SJCRH30 (cell line): ENCODE measurements around the gene FHIT. TPM values are rescaled to one million over a fixed set of nuclear protein-coding genes. Genes with fewer than 3 reads are reported as not detected.
"Not testable (repeated sequence)": the region's sequence is repeated elsewhere in the genome, so short reads cannot be mapped to it uniquely, and the experiment has no call there.

ENCODE experiments used
- DNase-seq, 2 experiments: peaks; one replicate each; pipeline ENCODE4 v3.0.0-alpha.2; 2015 to 2020
- H3K27ac ChIP-seq: fragments of 250-450 bp; sonication (Bioruptor Pico); 2 replicates; pipeline ENCODE4 v1.5.1; 2020; ENCODE audit warnings: mild to moderate bottlenecking, moderate library complexity
- H3K27me3 ChIP-seq: fragments of 250-450 bp; sonication (Bioruptor Pico); 2 replicates; pipeline ENCODE4 v1.5.1; 2020; ENCODE audit warnings: mild to moderate bottlenecking, moderate library complexity
- H3K36me3 ChIP-seq: fragments of 250-450 bp; sonication (Bioruptor Pico); 2 replicates; pipeline ENCODE4 v1.5.1; 2020; ENCODE audit warnings: mild to moderate bottlenecking, moderate library complexity
- H3K4me1 ChIP-seq: fragments of 250-450 bp; sonication (Bioruptor Pico); 2 replicates; pipeline ENCODE4 v1.5.1; 2020; ENCODE audit warnings: mild to moderate bottlenecking, moderate library complexity
- H3K4me3 ChIP-seq: fragments of 250-450 bp; sonication (Bioruptor Pico); 2 replicates; pipeline ENCODE4 v1.5.1; 2020; ENCODE audit warnings: mild to moderate bottlenecking, moderate library complexity
- H3K9me3 ChIP-seq: fragments of 250-450 bp; sonication (Bioruptor Pico); replicated peaks from 2 replicates; pipeline ENCODE4 v1.5.1; 2020; ENCODE audit warnings: mild to moderate bottlenecking, moderate library complexity
- total RNA-seq: library from RNA; depleted of rRNA; stranded (reverse); fragments of >200 nt; shearing (Covaris generic); gene quantifications from 2 replicates; pipeline ENCODE4 v1.2.3, GENCODE V29; 2014

FHIT gene
- total RNA-seq, 1 experiment from 2014 or later: 2.2 TPM

GRCh38 chr3:59935025-59935424, 1316.2 kb downstream of the FHIT start:
- H3K27ac ChIP-seq: no peak overlapping the region
- H3K4me1 ChIP-seq: no peaks in the 10 kb centered on the region
- no peak overlapping the region for H3K4me3 ChIP-seq
- H3K36me3 ChIP-seq: no peaks in the 10 kb centered on the region
- H3K9me3 ChIP-seq: no peaks in the 10 kb centered on the region
- DNase-seq: no peak
- H3K27me3 ChIP-seq: no peaks in the 10 kb centered on the region

DNA sequence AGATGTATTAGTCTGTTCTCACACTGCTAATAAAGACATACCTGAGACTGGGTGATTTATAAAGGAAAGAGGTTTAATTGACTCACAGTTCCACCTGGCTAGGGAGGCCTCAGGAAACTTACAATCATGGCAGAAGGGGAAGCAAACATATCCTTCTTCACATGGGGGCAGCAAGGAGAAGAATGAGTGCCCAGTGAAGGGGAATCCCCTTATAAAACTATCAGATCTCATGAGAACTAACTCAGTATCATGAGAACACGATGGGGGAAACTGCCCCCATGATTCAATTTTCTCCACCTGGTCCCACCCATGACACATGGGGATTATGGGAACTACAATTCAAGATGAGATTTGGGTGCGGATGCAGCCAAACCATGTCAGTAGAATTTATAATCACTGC, 1316.7 kb downstream of the FHIT start:
- not testable (repeated sequence) for H3K27me3 ChIP-seq, H3K9me3 ChIP-seq, DNase-seq, H3K4me1 ChIP-seq, H3K36me3 ChIP-seq, H3K4me3 ChIP-seq, H3K27ac ChIP-seq

- no peaks in the 10 kb centered on the region for H3K4me1 ChIP-seq
- H3K4me3 ChIP-seq: no peak overlapping the region
- H3K9me3 ChIP-seq: no peaks in the 10 kb centered on the region
- H3K36me3 ChIP-seq: no peaks in the 10 kb centered on the region
- no peaks in the 10 kb centered on the region for H3K27me3 ChIP-seq
- H3K27ac ChIP-seq: no peak overlapping the region
- no peak for DNase-seq
These were observed 1321.1 kb downstream of the FHIT start for GRCh38 chr3:59930170-59930569.

DNA sequence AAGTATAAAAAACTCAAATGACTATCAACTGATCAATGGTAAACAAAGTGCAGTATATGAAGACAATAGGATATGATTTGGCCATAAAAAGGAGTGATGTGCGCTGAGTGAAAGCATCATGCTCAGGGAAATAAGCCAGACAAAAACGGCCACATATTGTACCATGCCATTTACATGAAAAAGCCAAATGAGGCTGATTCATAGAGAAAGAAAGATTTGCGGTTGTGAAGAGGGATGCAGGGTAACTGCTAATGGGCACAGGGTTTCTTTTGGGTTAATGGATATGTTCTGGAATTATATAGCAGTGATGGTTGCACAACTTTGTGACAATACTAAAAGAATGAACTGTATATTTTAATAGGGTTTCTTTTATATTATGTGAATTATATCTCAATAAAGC, 1324.2 kb downstream of the FHIT start:
- no peaks in the 10 kb centered on the region for H3K9me3 ChIP-seq
- H3K4me3 ChIP-seq: no peak overlapping the region
- H3K27me3 ChIP-seq: no peaks in the 10 kb centered on the region
- H3K36me3 ChIP-seq: no peaks in the 10 kb centered on the region
- DNase-seq: no peak
- no peak overlapping the region for H3K27ac ChIP-seq
- no peaks in the 10 kb centered on the region for H3K4me1 ChIP-seq

DNA sequence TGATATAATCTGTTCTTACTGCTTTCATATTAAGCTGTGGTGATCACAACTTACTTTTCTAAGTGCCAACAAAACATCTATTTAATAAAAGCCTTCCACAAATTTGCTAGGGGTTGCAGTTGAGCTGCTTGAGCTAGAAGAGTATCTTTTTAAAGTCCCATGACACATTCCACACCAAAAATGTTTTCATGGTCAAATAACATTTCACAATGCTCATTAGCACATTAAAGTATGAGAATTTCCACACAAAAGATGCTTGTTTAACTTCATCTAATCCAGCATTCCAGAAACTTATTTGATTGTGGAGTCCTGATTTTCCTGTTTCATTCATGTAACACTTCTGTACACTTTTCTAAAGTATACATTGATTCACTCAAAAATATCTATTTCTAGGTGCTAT, 1325.3 kb downstream of the FHIT start:
- H3K27me3 ChIP-seq: no peaks in the 10 kb centered on the region
- no peaks in the 10 kb centered on the region for H3K36me3 ChIP-seq
- H3K27ac ChIP-seq: no peak overlapping the region
- no peak for DNase-seq
- H3K4me3 ChIP-seq: no peak overlapping the region
- H3K9me3 ChIP-seq: no peaks in the 10 kb centered on the region
- H3K4me1 ChIP-seq: no peaks in the 10 kb centered on the region

DNA sequence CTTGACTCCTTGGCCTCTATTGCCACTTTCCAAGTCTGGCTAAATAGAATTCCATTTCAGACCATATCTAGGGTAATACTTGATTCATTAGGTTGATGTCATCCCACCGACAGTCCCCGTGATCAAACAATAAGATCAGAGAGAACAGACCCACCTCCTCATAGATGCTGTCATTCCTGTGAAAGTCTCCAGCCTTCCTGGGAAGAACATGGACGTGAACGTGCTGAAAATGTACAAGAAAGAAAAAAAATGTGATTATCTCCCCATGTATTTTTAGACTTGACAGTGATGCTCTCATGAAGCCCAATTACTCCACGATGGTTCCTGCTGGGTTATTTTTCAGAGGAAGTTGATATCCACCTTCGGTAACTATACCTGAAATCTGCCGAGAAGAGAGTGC, 1329.1 kb downstream of the FHIT start:
- no peak overlapping the region for H3K27ac ChIP-seq
- H3K36me3 ChIP-seq: no peaks in the 10 kb centered on the region
- no peaks in the 10 kb centered on the region for H3K27me3 ChIP-seq
- no peak for DNase-seq
- H3K4me3 ChIP-seq: no peak overlapping the region
- H3K9me3 ChIP-seq: no peaks in the 10 kb centered on the region
- no peaks in the 10 kb centered on the region for H3K4me1 ChIP-seq

DNA sequence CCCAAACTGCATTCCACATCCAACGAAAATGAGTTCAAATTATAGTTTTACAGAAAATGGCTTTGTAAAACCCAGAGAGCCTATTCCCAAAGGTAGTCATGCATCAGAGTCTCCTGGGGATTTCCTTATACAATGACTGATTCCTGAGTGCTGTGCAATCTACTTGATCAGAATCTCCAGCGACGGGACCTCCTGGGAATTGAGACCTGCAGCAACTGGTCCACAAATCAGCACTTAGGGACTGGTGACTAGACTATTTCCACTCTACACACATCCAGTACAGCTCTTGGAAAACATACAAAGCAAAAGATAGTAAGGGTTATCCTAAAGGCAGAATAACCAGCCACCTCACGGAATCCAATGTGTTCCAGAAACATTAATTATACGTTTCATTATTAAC, 1330.4 kb downstream of the FHIT start:
- Histone ChIP-seq H3K4me3 (no peak overlapping the region), H3K36me3 (no peaks in the 10 kb centered on the region), H3K27ac (no peak overlapping the region), H3K27me3 (no peaks in the 10 kb centered on the region), H3K4me1 (no peaks in the 10 kb centered on the region), H3K9me3 (no peaks in the 10 kb centered on the region)
- DNase-seq: no peak

- H3K27me3 ChIP-seq: no peaks in the 10 kb centered on the region
These were observed 1331.7 kb downstream of the FHIT start for GRCh38 chr3:59919586-59919985.

GRCh38 chr3:59914251-59914650, 1337.0 kb downstream of the FHIT start:
- H3K36me3 ChIP-seq: no peaks in the 10 kb centered on the region

More at GRCh38 chr3:59919586-59919985, 1331.7 kb downstream of the FHIT start:
- no peaks in the 10 kb centered on the region for H3K9me3 ChIP-seq
- H3K4me1 ChIP-seq: no peaks in the 10 kb centered on the region
- H3K36me3 ChIP-seq: no peaks in the 10 kb centered on the region
- H3K4me3 ChIP-seq: no peak overlapping the region
- no peak overlapping the region for H3K27ac ChIP-seq
- DNase-seq: no peak

GRCh38 chr3:59913645-59914044, 1337.6 kb downstream of the FHIT start:
- no peaks in the 10 kb centered on the region for H3K36me3 ChIP-seq
- no peak overlapping the region for H3K27ac ChIP-seq
- no peaks in the 10 kb centered on the region for H3K4me1 ChIP-seq
- H3K27me3 ChIP-seq: no peaks in the 10 kb centered on the region
- DNase-seq: no peak
- no peaks in the 10 kb centered on the region for H3K9me3 ChIP-seq
- H3K4me3 ChIP-seq: no peak overlapping the region

More at GRCh38 chr3:59914251-59914650, 1337.0 kb downstream of the FHIT start:
- DNase-seq: no peak
- no peak overlapping the region for H3K4me3 ChIP-seq
- no peak overlapping the region for H3K27ac ChIP-seq
- H3K4me1 ChIP-seq: no peaks in the 10 kb centered on the region
- no peaks in the 10 kb centered on the region for H3K9me3 ChIP-seq
- no peaks in the 10 kb centered on the region for H3K27me3 ChIP-seq

GRCh38 chr3:59908701-59909100, 1342.6 kb downstream of the FHIT start:
- no peak overlapping the region for H3K4me3 ChIP-seq
- H3K36me3 ChIP-seq: no peaks in the 10 kb centered on the region
- H3K27me3 ChIP-seq: no peaks in the 10 kb centered on the region
- H3K27ac ChIP-seq: no peak overlapping the region
- DNase-seq: no peak
- no peaks in the 10 kb centered on the region for H3K4me1 ChIP-seq
- no peaks in the 10 kb centered on the region for H3K9me3 ChIP-seq

DNA sequence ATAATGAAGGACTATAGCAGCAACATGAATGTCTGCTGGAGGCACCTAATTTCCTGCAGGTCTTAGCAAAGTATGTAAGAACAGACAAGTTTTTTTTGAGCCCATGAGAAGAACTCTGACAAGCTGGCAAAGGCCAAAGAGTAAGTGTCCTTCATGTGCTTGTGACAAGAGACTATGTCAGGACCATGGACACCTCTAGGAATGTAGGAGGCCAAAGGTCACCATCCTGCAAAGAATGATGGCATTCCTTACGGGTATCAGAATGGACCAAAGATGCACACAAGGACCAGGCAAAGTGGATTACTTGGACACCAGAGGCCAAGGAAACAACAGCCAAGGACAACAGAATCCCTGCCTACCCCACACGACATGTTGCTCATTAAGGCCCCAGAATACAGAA, 1343.0 kb downstream of the FHIT start:
- DNase-seq: no peak
- no peaks in the 10 kb centered on the region for H3K4me1 ChIP-seq
- no peaks in the 10 kb centered on the region for H3K9me3 ChIP-seq
- H3K27me3 ChIP-seq: no peaks in the 10 kb centered on the region
- no peaks in the 10 kb centered on the region for H3K36me3 ChIP-seq
- H3K27ac ChIP-seq: no peak overlapping the region
- no peak overlapping the region for H3K4me3 ChIP-seq

GRCh38 chr3:59904296-59904695, 1347.0 kb downstream of the FHIT start:
- Histone ChIP-seq H3K4me3 (no peak overlapping the region), H3K27me3 (no peaks in the 10 kb centered on the region), H3K27ac (no peak overlapping the region), H3K36me3 (no peaks in the 10 kb centered on the region), H3K4me1 (no peaks in the 10 kb centered on the region), H3K9me3 (no peaks in the 10 kb centered on the region)
- no peak for DNase-seq

DNA sequence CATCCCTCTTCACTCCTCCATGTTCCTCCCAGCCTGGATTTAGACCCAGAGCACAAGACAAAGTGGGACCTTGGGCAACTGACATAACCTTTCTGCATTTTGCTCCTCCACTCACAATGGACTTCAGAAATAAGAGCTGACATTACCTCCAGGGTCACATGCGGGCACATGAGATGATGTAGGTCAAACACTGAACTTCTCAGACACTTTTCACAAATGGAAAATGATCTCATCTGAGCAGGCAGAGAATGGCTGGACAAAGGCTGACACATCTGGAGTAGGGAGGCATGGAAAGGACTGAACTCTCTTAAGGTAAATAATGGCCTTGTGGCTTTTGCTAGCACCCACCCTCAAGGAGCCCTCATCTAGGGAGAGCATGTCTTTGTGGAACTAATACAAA, 1352.2 kb downstream of the FHIT start:
- no peak overlapping the region for H3K4me3 ChIP-seq
- H3K27me3 ChIP-seq: no peaks in the 10 kb centered on the region
- no peaks in the 10 kb centered on the region for H3K36me3 ChIP-seq
- H3K4me1 ChIP-seq: no peaks in the 10 kb centered on the region
- no peak overlapping the region for H3K27ac ChIP-seq
- no peaks in the 10 kb centered on the region for H3K9me3 ChIP-seq
- no peak for DNase-seq

DNA sequence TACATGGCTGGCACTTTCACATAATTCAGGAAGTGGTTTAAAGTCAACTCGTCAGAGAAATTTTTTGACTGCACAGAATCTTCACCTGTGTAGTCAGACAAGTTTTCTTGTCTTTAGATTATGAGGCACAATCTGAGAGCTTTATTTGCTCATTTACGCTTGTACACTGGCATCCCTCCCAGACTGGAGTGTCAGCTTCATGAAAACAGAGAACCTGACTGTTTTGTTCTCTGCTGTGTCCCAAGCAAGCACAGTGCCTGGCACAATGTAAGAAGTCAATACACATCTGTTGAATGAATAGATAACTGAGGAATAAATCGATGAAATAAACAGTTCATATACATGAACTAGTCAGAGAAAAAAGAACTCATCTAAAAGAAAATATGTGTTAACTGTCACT, 1355.3 kb downstream of the FHIT start:
- no peak overlapping the region for H3K4me3 ChIP-seq
- H3K27ac ChIP-seq: no peak overlapping the region
- no peak for DNase-seq

DNA sequence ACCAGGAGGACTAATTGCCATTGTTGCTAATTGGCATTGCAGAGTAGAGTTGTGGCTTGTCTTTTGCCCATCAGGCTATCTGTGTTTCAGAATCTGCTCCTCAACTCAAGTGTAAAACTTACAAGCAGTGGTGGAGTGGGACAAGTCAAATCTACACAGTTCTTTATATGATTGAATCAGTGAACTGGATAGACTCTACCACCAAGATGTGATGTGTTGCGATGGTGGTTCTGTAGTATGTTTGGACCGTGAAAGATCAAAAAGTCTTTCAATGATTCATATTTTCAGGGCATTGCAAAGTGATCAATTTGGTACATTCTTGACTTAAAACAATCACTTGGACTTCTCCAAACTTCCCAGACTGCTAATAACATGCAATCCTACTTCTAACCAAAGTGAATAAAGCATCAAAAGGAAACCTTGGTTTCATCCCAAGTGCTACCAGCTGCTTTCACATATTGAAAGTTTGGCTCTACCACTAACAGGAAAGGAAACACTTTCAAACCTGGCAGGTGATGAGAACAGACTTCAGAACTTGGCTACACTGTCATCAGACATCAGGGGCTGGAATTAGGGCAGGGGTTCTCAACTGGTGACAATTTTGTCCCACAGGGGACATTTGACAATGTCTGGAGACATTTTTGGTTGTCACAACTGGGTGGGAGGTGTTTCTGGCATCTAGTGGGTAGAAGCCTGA, 1356.7 kb downstream of the FHIT start:
- no peaks in the 10 kb centered on the region for H3K27me3 ChIP-seq
- no peaks in the 10 kb centered on the region for H3K9me3 ChIP-seq
- H3K4me3 ChIP-seq: no peak overlapping the region
- H3K27ac ChIP-seq: no peak overlapping the region
- no peaks in the 10 kb centered on the region for H3K36me3 ChIP-seq
- H3K4me1 ChIP-seq: no peaks in the 10 kb centered on the region
- DNase-seq: no peak

More for the DNA sequence above, 1355.3 kb downstream of the FHIT start:
- Histone ChIP-seq H3K27me3 (no peaks in the 10 kb centered on the region), H3K36me3 (no peaks in the 10 kb centered on the region), H3K4me1 (no peaks in the 10 kb centered on the region), H3K9me3 (no peaks in the 10 kb centered on the region)
